VCaP (cell line): Measurements from ENCODE around the gene ANKLE1.

Experiments
- H3K27ac ChIP-seq: fragments of 450-650 bp; 2 replicates; pipeline ENCODE4 v1.5.1; 2017
- TF ChIP-seq, protein P1 (sequence below): fragments of 450-650 bp; conservative IDR thresholded peaks from 2 replicates; pipeline ENCODE4 v1.5.1; 2017; ENCODE audit warnings: mild to moderate bottlenecking, moderate library complexity

The ANKLE1 gene

DNA sequence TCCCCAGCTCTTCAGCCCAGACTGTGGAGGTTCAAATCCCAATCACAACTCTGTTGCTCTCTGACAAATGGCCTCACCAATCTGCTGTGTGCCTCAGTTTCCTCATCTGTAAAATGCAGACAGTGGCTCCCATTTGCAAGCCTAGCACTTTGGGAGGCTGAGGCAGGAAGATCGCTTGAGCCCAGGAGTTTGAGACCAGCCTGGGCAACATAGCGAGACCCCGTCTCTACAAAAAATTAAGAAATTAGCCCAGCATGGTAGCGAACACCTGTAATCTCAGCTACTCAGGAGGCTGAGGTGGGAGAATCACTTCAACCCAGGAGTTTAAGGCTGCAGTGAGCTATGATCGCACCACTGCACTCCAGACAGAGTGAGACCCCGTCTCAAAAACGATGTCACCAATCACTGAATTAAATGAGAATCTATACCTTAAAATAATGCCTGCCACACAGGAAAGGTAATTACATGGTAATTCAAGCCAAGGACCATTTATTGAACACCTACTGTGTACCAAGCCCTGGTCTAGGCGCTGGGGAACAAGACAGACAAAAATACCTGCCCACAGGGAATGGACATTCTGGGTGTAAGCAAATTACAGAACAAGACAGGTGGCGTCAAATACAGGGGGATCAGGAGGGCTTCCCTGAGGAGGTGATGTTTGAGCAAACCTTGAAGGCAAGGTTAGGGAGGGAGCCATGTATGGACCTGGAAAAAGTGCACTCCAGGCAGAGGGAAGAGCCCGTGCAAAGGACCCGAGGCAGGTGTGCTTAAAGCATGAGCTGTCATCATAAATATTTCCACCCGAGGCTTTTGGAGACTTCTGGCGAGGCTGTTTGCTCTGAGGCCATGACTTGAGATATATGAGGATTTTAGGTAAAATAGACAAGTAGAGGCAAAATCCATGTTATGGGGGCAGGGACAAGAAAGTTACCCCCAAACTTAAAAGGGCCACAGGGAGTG lies 43.7 kb upstream of the ANKLE1 start:
- H3K27ac ChIP-seq = peak overlapping the region; percentile 95
- TF ChIP-seq, protein P1, sequence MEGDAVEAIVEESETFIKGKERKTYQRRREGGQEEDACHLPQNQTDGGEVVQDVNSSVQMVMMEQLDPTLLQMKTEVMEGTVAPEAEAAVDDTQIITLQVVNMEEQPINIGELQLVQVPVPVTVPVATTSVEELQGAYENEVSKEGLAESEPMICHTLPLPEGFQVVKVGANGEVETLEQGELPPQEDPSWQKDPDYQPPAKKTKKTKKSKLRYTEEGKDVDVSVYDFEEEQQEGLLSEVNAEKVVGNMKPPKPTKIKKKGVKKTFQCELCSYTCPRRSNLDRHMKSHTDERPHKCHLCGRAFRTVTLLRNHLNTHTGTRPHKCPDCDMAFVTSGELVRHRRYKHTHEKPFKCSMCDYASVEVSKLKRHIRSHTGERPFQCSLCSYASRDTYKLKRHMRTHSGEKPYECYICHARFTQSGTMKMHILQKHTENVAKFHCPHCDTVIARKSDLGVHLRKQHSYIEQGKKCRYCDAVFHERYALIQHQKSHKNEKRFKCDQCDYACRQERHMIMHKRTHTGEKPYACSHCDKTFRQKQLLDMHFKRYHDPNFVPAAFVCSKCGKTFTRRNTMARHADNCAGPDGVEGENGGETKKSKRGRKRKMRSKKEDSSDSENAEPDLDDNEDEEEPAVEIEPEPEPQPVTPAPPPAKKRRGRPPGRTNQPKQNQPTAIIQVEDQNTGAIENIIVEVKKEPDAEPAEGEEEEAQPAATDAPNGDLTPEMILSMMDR = no peak

DNA sequence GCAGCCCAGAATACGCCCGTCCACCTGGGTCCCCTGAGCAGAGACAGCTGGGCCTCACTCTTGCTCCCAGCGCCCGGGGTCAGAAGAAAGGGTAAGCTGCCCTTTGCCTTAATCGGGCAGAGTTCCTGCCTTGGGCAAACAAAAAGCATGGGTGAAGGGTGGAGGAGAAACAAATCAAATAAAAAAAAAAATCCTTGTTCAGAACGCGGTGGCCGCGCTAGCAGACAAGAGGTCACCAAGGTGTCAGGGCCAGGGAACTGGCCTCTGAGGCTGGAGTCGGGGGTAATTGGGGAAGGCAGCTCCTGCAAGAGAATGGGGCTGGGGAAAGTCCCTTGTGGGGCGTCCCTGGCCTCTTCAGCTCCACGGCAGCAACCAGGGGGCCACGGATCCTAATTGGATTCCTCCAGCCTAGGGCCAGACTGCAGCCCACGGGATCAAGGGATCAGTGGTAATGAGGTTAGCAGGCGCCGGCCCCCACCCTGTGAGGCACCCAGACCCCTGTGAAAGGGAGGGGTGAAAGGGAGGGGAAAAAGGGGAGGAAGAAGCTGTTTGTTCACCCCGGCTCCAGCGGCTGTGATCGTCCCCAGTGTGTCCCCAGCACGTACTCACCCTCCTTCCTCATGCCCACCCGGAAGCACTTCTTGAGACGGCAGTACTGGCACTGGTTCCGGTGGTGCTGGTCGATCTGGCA lies 41.5 kb upstream of the ANKLE1 start:
- TF ChIP-seq, protein P1 = no peak
- peak overlapping the region; percentile 23; the same call in 1 of the 2 replicates for H3K27ac ChIP-seq

DNA sequence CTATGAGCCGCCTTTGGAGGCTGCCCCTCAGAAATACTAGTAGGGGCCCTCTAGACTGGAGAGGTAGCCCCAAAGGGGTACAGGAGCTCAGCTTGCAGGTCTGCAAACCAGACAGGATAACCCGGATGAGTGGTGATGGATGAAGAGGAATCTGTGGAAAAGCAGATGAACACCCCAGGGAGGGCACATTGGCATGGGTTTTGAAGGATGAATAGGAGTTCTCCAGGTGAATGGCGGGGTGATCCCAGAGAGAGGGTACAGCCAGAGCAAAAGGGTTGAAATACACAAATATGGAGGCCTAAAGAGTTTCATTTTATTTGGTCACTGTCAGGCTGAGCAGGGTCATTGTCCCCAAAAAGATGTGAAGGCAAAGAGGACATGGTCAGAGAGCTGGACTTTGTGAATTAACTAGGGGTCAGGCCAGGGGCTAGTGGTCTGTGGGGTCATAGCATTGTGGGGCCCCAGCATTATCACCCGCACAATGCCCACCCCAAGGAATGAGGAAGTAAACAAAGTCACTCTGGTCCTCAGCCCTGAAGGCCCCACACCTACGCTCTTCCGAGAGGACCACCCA lies 40.8 kb upstream of the ANKLE1 start:
- TF ChIP-seq, protein P1 = no peak
- H3K27ac ChIP-seq = no peak overlapping the region

DNA sequence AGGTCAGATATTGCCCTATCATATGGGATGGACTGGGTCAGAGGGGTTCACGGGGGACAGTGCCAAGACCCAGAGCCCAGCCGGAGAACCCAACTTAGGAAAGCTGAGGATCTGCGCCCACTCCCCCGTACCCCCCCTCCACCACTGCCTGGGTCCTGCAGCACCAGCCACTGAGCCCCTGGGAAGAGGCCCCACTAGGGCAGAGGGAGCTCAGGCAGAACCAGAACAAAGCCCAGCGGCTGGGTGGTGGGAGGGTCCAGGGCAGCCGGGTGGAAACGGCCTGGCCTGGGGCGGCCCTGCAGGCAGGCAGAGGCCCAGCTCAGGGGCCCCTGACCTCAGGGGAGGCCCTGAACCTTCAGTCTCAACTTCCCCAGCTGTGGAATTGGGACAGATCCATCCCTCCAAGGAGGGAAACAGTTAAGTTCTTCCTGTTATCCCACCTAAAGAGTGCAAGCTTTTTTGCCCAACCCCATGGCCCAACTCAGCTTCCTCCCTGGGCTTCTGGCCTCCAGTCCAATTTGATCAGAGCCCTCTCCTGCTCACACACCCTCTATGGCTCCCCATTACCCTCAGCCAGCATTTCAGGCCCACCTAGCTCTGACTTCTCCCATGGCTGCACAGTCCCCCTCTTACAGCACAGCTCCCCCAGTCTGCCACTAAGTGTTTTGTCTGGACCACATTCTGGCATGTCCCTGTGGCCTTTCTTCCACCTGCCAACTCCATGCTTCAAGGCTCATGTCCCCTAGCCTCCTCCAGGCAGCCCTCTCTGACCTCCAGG lies 39.1 kb upstream of the ANKLE1 start:
- H3K27ac ChIP-seq = peak overlapping the region; percentile 93
- TF ChIP-seq, protein P1 = no peak

DNA sequence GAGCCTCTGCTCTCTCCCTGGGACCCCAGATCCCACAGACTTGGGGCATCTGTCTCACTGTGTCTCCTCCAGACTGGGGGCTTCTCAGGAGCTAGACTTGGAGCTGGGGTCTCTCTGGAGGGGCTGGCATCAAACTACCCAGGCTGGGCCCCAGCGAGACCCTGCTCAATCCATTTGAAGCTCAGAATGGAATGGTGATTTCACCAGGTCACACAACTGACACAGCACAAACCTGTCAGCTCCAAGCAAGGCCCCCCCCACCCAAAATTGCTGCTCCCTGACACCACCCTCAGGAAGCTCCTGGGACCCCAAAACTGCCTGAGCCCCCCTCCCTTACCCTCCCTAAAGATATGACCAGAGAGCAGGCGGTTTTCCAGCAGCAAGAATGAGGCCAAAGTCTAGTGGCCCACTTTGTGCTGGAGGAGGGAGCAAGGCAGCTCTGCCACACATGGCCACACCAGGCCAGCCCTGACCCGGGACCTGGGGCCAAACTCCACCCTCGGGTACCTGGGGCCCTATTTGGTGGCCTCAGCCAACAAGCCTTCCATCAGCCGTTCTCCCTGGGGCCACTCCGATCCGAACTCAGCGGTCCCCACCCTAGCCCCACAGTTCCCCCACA lies 38.4 kb upstream of the ANKLE1 start:
- TF ChIP-seq, protein P1 = no peak
- H3K27ac ChIP-seq = peak overlapping the region; percentile 93

DNA sequence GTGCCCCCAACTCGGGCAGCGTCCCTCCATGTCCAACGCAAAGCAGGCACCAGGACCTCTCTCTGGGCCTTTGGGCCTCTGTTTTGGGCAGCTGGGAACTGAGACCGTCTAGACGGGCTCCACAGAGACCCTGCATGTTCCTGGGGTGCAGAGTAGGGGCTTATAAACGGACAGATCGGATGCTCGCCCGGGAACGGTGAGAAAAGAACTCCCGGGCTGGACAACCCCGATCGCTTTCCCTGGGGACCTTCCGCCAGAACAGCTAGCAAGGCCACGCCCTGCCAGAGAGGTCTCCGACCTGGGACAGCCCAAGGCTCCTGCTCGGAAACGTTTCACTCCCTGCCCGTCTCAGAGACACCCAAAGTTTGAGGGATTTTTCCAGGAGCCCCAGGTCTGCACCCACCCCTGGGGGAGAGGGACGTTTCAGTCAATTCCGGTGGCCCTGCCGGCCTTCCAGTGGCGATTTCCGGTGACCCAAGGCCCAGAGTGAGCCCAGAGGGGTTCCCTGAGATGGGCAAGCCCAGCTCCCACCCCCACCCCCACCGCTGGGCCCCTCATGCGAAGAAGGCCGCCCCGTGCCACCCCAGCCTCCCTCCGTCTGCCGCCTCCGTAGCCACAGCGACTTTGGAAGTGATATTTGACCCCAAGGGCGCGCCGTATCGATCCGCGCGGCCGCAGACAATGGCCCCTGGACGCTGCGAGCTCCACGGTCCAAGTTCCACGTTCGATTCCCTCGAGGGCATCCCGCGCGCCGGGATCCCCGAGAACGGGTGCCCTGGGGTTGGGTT lies 37.7 kb upstream of the ANKLE1 start:
- peak overlapping the region; percentile 93 for H3K27ac ChIP-seq
- TF ChIP-seq, protein P1 = no peak
